Heart left ventricle (tissue), 16 donors: ENCODE data around the gene RPLP2. TPM values are rescaled to one million over a fixed set of nuclear protein-coding genes. Genes with fewer than 3 reads are reported as not detected.

Experiments
- ATAC-seq, 4 donors: fragments of 200-7000 bp; cut with Tn5 transposase; one replicate each; pipeline ENCODE4 v1.9.1; 2020 to 2022; ENCODE audit warnings: moderate library complexity in 4 of 4, mild to moderate bottlenecking in 3 of 4, moderate number of reproducible peaks in 1 of 4
- DNase-seq, 5 donors: peaks; one replicate each; pipeline ENCODE4 v3.0.0-alpha.2; 2020
- H3K27ac ChIP-seq, 12 donors: fragments of 200-600 bp; sonication (generic) in 4 of 12; one replicate each; pipeline versions ENCODE4 v1.5.0 to v1.8.0; 2016 to 2022; ENCODE audit warnings: mild to moderate bottlenecking in 2 of 12
- H3K27me3 ChIP-seq, 9 donors: fragments of 200-600 bp; sonication (generic) in 2 of 9; one replicate each; pipeline versions ENCODE4 v1.5.1 to v1.8.0; 2016 to 2022; ENCODE audit warnings: mild to moderate bottlenecking in 3 of 9
- H3K36me3 ChIP-seq, 9 donors: fragments of 200-600 bp; sonication (generic) in 2 of 9; one replicate each; pipeline versions ENCODE4 v1.5.0 to v1.8.0; 2018 to 2022; ENCODE audit warnings: mild to moderate bottlenecking in 2 of 9
- H3K4me1 ChIP-seq, 12 donors: fragments of 200-600 bp; sonication (generic) in 4 of 12; one replicate each; pipeline versions ENCODE4 v1.5.0 to v1.8.0; 2016 to 2022; ENCODE audit warnings: mild to moderate bottlenecking in 3 of 12
- H3K4me3 ChIP-seq, 12 donors: fragments of 200-600 bp; sonication (generic) in 4 of 12; one replicate each; pipeline versions ENCODE4 v1.5.0 to v1.8.0; 2017 to 2022; ENCODE audit warnings: mild to moderate bottlenecking in 9 of 12, moderate library complexity in 4 of 12
- H3K9me3 ChIP-seq, 12 donors: fragments of 200-600 bp; sonication (generic) in 4 of 12; one replicate each; pipeline versions ENCODE4 v1.5.0 to v1.8.0; 2016 to 2022; ENCODE audit warnings: mild to moderate bottlenecking in 1 of 12
- POLR2A ChIP-seq, 2 donors: fragments of 450-650 bp; IDR thresholded peaks; one replicate each; pipeline ENCODE4 v1.6.1; 2017; ENCODE audit warnings: antibody characterized with exemption in 2 of 2, mild to moderate bottlenecking in 2 of 2, moderate library complexity in 2 of 2
- WGBS, 4 donors: extraction: QIAGEN DNeasy Blood & Tissue Kit in 2 of 4; methylation state at CpG; one replicate each; pipeline versions ENCODE4 v1.1.5 to v1.1.7; 2013 to 2018; 5-methylcytosine and 5-hydroxymethylcytosine counted together
- intact Hi-C, 10 donors: fragments of 100-400 bp; cut with DNase I; formaldehyde crosslinking; loops; one replicate each; pipeline versions ENCODE4 v1.11.1 to v1.14.2; 2022
- polyA plus RNA-seq, 2 donors: library from polyadenylated mRNA; stranded (reverse); fragments of 200-250 nt; gene quantifications; one replicate each; pipeline ENCODE4 v1.2.3, GENCODE V29; 2013
- total RNA-seq, 9 donors: library from RNA; depleted of rRNA in 2 of 9; stranded (reverse); fragments of >200 nt in 2 of 9; fragmentation: NEBNext Ultra II Directional in 3 of 9; extraction: Animal tissue kit (Norgen Biotek cat#: 25700) in 3 of 9; gene quantifications; one replicate each; pipeline versions ENCODE4 v1.1.0 to v1.2.4, GENCODE V29; 2016 to 2023
- TF ChIP-seq, protein P1 (sequence below), 12 donors: fragments of 200-600 bp; sonication (generic) in 4 of 12; IDR thresholded peaks; one replicate each; pipeline versions ENCODE4 v1.5.0 to v1.8.0; 2018 to 2022; ENCODE audit warnings: antibody characterized with exemption in 12 of 12, mild to moderate bottlenecking in 5 of 12
- donor health status: ischemic (EF 13 %, LVEDD 7.1; RV severe dilation, severe dysfunction).
- donor health status: healthy with polysubstance abuse.
- donor health status: DM: no; HTN: yes; CAD: no.
- donor health status: DM: no; HTN: no; CAD: no.
- donor health status: ischemic (EF 25% LVEDD 6.9; RV normal size, moderate dysfunction).
- donor health status: ischemic (EF 25% LVEDD 5.7; RV mildly dilated, moderate dysfunction).
- donor health status: healthy.
- donor health status: DM: yes; HTN: yes; CAD: no.
- donor health status: ischemic (EF 35%, LVEDD 5.7; RV mildly dilated, moderate dysfunction).
- donor health status: nonischemic (EF 11% LVEDD 7.7; RV severe dilation, severe dysfunction).
- donor health status: DM: yes; HTN: yes; CAD: no.
- donor health status: PGD.
- donor health status: ischemic (EF 29% LVEDD 5.4; RV normal size, mild dysfunction).
- donor health status: nonischemic (EF 23%, LVEDD 6.1; RV moderate dilation, normal function).

RPLP2 gene
- total and polyA plus RNA-seq, 11 donors, result 236 to 1,652 (median 969) TPM

DNA sequence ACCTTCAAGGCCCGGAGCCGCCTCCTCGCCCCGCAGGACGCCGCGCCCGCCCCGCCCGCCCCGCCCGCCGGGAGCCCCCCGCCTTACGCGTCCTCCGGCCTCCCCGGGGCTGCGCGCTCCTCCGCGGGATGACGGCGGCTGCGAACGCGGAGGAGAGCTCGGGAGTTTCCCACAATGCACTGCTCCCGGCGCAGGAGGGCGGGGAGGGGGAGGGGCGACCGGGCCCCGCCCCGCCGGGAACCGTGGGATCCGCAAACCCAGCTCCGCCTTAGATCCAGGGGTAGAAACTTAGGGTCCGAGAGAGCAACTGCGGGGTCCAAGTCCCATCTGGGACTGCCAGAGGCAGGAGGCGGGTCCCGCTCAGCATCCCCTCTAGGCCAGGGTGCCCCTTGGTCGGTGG, 19.8 kb upstream of the RPLP2 start, which contains the start of gene CEND1:
Gene CEND1 (minus strand): TSS at position 148 of the 400 bp plus-strand sequence. CDS start 1,514 bp downstream, outside the sequence.
- TF ChIP-seq, protein P1, sequence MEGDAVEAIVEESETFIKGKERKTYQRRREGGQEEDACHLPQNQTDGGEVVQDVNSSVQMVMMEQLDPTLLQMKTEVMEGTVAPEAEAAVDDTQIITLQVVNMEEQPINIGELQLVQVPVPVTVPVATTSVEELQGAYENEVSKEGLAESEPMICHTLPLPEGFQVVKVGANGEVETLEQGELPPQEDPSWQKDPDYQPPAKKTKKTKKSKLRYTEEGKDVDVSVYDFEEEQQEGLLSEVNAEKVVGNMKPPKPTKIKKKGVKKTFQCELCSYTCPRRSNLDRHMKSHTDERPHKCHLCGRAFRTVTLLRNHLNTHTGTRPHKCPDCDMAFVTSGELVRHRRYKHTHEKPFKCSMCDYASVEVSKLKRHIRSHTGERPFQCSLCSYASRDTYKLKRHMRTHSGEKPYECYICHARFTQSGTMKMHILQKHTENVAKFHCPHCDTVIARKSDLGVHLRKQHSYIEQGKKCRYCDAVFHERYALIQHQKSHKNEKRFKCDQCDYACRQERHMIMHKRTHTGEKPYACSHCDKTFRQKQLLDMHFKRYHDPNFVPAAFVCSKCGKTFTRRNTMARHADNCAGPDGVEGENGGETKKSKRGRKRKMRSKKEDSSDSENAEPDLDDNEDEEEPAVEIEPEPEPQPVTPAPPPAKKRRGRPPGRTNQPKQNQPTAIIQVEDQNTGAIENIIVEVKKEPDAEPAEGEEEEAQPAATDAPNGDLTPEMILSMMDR (IDR thresholded peaks at IDR 0.05), result no peak
- no peak for TF ChIP-seq POLR2A (IDR thresholded peaks at IDR 0.05)
- intact Hi-C loops, result loop anchor here in 1 of 10 donors (10.0 kb wide), 1 partner anchor 55 kb away; no protein-coding TSS in a partner anchor
- peak within 1 kb of the TSS in 6 of 12 donors; percentile 10 to 37 (median 30) for H3K4me3 ChIP-seq
- H3K4me1 ChIP-seq, result peaks cover 0 to 13% (median under 1%) of the 10 kb centered on the region in 12 donors
- peaks cover 0 to 22% (median 7%) of the 10 kb centered on the region in 9 donors for H3K27me3 ChIP-seq
- WGBS, 4 donors, result 4 to 40% (median 5%) methylated on average over 4 to 44 of the region's 44 CpGs
- DNase-seq (peak in 1 of 5 donors; percentile 30), ATAC-seq (peak in 1 of 4 donors; percentile 47)
- peaks cover 0 to 30% (median 0%) of the 10 kb centered on the region in 9 donors for H3K36me3 ChIP-seq
- no peaks in the 10 kb centered on the region for H3K9me3 ChIP-seq
- H3K27ac ChIP-seq, result no peak within 1 kb of the TSS

DNA sequence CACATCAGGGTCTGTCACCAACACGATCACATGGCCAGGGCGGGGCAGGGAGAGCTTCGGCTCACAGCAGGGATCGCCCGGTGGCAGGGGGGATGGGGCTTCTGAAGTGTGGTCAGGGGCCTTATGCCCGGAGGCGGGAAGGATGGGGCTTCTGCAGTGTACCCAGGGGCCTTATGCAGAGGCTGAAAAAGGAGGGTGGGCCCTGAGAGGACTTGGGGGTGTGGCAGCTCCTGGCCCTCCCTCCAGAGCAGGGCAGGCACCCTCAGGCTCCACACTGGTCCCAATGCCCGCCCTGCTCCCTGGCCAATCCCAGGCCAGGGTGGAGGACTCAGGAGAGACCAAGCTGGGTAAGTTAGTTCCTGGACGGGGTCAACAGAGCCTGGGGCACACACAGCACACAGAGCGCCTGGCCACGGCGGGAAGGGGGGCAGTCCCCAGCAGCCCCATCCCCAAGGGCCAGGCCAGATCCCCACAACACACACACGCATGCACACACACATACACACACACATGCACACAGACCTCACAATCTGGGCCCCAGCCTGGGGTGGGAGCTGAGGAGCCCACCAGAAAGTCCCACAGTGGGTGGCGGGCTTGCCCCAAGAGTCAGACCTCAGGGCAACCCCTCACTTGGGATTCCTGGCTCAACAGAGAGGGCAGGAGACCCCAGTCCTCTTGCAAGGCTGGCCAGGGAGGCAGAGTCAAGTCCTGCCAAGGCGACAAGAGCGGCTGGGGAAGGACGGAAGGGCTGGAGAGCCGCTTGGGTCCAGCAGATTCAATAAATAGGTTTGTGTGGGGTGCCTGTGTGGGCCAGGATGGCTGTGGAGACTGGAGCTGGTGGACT, 18.8 kb upstream of the RPLP2 start:
- ATAC-seq, result no peak
- DNase-seq, result no peak
- H3K36me3 ChIP-seq, result peaks cover 0 to 30% (median 0%) of the 10 kb centered on the region in 9 donors
- H3K9me3 ChIP-seq, result no peaks in the 10 kb centered on the region
- intact Hi-C loops, result loop anchor here in 1 of 10 donors (10.0 kb wide), 1 partner anchor 56 kb away; no protein-coding TSS in a partner anchor
- no peak overlapping the region for H3K4me3 ChIP-seq
- 67 to 69% (median 67%) methylated on average over 15 to 18 of the region's 18 CpGs for WGBS, 4 donors
- H3K27me3 ChIP-seq, result peaks cover 0 to 22% (median 7%) of the 10 kb centered on the region in 9 donors
- TF ChIP-seq, protein P1 (IDR thresholded peaks at IDR 0.05), result no peak
- no peak for TF ChIP-seq POLR2A (IDR thresholded peaks at IDR 0.05)
- peaks cover 0 to 23% (median 9%) of the 10 kb centered on the region in 12 donors for H3K4me1 ChIP-seq
- no peak overlapping the region for H3K27ac ChIP-seq

DNA sequence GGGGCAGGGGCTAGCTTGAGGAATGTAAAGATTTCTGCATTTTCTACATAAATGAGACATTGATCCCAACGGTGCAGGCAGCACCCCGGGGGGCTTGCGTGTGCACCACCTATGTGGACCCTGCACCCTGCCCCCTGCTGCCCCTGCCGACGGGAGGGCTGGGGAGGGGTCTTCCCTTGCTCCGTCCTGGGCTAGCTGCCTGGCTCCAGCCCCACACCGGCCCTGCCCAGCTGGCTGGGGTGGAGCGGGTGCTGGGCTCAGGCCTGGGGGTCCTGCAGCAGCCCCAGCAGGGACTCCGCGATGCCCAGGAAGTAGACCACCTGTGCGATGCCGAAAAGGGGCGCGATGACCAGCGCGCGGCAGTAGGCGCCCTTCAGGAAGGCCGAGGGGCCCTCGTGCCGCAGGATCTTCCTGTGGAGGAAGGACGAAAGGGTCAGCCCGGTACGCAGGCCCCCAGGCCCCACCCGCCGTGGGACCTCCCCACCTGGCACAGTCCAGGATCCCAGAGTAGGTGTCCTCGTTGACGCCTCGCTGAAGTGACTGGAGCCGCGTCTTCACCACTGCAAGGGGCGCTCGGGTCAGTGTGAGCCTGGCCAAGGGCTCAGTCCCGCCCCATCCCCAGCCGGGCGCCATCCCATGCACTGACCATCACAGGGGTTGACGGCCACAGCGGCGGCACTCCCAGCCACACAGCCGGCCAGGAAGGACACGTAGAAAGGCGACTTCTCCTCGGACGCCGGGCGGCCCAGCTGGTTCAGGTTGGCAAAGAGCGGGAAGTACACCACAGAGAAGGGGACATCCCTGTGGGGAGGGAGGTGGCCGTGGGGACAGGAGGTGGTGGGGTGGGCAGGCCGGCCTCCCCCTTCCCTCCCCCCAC, 17.9 kb upstream of the RPLP2 start:
- H3K27me3 ChIP-seq, result peaks cover 0 to 22% (median 7%) of the 10 kb centered on the region in 9 donors
- intact Hi-C loops, result loop anchor here in 1 of 10 donors (10.0 kb wide), 1 partner anchor 57 kb away; no protein-coding TSS in a partner anchor
- TF ChIP-seq, protein P1 (IDR thresholded peaks at IDR 0.05), result no peak
- TF ChIP-seq POLR2A (IDR thresholded peaks at IDR 0.05), result no peak
- peaks cover 0 to 30% (median 0%) of the 10 kb centered on the region in 9 donors for H3K36me3 ChIP-seq
- WGBS, 4 donors, result 93 to 95% (median 94%) methylated on average over 34 to 49 of the region's 49 CpGs
- no peak for DNase-seq
- ATAC-seq, result no peak
- H3K9me3 ChIP-seq, result no peaks in the 10 kb centered on the region
- H3K27ac ChIP-seq, result no peak overlapping the region
- peaks cover 5 to 33% (median 17%) of the 10 kb centered on the region in 12 donors for H3K4me1 ChIP-seq
- H3K4me3 ChIP-seq, result no peak overlapping the region
